ENCODE data around the gene NEIL1.

GRCh38 chr15:75347222-75348033 lies 589 bp downstream of the NEIL1 start:
- TF ChIP-seq CTCF (IDR thresholded peaks at IDR 0.05) (no peak), POLR2A (IDR thresholded peaks at IDR 0.05) (no peak)
